Measurements from ENCODE around the gene PLPP7.
"Not testable (repeated sequence)": the region's sequence is repeated elsewhere in the genome, so short reads cannot be mapped to it uniquely, and the experiment has no call there.

PLPP7 gene

DNA sequence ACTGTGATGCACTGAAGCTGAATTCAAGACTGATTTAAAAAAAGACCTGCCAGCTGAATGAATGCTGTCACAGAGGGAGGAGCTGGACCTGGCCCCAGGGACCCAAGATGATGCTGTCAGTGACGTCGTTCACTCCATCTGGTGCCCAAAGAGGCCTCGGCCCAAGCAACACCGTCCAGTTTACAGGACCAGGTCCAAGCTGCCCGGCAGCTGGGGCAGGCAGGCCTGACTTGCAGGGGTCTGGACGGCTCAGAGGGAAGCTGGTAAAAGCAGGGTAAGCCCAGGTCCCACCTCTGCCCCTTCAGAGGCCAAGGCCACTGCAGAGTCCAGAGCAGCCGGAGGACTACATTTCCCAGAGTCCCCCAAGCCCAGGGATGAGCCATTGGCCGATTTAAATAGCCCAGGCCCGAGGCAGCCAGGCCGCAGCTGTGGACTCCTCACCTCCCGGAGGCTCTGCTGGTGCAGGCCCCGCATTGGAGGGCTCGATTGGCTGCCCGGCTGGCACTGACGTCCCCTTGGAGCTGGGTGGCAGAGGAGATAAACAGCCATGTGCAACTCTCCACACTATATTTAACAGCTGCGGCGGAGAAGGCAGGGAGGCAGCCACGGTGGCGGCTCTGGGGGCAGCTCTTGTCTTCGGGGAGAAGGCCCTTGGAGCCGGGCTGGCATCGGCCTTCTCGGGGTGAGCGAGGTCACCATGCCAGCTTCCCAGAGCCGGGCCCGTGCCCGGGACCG lies at the start of gene PLPP7:
PLPP7 (plus strand) TSS at position 423 of the 735 bp plus-strand sequence; CDS start at position 698, 275 bp downstream.
- DNase-seq: no peak

DNA sequence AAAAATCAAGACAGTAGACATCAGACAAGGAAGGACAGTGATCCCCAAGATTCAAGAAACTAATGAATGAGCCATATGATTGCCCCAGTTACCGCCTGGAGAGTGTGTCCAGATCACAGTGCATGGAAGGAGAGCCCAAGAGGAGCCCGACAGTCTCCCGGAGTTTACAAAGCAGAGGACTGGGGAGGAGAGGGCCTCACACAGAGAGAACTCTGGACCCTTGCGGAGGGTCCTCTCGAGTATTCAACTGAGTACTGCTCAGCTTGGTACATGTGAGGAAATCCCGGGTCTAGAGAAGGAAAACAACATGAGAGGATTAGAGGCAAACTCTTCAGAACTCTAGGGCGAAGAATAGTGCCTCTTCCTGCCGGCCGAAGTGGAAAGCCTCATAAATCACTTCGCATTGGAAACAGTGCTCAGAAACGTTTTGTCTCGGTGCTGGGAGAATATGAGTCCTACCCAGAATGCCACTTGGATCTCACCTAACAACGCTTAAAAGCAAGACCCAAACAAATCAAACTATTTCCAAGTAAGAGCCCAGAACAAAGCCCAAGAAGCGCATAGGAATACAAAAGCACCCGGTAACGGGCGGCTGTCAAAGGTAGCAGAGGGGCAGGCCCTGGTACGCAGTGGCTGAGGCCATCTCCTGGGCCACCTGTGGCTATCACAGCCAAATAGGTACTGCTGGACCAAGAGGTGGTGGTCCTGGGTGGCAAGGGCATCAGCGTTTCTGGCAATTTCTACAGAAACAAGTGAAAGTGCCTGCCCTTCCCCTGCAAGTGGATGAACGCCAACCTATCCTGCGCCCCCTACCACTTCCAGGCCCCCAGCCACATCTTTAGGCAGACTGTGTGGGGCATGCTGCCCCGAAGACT lies 49.2 kb upstream of the PLPP7 start:
- DNase-seq: no peak

DNA sequence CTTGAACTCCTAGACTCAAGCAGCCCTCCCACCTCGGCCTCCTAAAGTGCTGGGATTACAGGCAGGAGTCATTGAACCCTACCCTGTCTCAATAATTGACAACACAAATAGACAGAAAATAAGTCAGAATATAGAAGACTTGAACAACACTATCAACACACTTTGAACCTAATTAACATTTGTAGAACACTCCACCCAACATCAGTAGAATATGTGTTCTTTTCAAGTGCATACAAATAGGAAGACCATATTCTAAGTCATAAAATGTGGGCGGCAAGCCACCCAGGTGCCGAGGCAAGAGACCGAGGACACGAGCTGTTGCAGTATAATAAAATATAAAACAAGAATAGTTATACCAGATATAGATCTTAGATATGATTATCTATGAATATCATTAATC lies 45.2 kb upstream of the PLPP7 start:
- not testable (repeated sequence) for DNase-seq

DNA sequence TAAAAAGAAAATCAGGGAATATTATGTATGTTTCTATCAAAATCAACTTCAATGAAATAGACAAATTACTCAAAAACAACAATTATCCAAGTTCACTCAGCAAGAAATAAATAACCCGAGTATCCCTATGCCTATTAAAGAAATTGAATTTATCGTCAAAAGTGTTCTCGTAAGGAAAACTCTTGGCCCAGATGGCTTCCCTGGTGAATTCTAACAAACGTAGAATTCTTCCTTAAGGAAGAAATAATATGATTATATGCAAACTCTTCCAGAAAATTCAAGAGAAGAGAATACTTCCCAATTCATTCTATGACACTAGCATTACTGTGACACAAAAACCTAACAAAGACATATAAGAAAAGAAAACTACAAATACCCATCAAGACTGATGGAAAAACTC lies 42.9 kb upstream of the PLPP7 start:
- no peak for DNase-seq

DNA sequence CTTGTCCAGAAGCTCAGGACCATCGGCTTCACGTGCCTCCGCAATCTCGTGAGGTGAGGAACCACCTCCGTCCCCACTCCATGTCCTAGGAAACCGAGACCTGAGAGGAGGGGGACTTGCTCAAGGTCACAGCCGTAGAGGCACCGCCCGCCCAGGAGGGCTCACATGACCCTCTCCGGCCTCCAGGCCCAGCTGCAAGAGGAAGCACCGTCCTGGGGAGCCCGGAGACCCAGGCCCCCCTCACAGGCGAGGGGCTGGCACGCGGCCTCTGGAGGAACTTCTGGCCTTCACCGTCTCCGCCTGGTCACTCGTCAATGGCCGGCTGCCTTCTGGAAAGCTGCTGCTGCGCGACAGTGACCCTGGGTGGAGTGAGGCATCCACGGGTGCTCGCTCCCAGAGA lies 37.4 kb upstream of the PLPP7 start:
- DNase-seq: no peak

DNA sequence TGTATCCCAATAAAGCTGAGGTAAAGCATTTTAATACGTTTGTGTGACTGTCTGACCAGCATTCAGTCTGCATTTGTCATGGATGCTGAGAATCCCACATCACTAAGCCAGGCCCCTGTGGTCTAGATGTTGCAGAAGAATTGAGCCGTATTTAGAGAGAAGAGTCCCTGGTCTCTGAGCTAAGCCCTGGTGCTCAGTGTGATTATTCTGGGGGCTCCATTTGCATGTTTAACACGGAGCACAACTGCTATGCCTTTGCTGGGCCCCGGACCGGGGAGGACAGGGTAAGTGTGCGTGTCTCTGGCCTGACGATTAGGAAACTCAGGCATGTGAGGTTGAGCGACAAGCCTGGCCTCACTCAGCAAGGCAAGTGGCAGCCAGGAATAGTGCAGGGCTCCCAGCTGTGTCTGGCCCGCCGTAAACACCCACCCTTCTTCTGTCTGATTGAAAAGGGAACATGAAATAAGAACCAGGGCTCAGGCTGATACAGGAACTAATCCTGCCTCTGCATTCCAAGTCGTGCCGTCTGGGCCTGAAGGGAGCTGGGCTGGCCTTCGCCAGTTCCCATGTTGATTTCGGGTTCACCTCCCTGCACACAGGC lies 35.5 kb upstream of the PLPP7 start:
- DNase-seq: no peak

DNA sequence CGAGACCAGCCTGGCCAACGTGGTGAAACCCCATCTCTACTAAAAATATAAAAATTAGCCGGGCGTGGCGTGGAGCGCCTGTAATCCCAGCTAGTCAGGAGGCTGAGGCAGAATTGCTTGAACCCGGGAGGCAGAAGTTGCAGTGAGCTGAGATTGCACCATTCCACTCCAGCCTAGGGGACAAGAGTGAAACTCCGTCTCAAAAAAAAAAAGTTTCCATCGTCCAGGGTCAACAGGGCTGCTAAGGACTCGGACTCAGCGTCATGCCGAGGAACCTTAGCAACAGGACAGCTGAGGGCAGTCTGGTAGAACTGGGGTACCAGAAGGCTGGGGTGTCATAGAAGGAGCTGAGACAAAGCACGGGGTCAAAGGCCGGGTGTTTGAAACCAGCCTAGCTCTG lies 34.9 kb upstream of the PLPP7 start:
- no peak for DNase-seq

DNA sequence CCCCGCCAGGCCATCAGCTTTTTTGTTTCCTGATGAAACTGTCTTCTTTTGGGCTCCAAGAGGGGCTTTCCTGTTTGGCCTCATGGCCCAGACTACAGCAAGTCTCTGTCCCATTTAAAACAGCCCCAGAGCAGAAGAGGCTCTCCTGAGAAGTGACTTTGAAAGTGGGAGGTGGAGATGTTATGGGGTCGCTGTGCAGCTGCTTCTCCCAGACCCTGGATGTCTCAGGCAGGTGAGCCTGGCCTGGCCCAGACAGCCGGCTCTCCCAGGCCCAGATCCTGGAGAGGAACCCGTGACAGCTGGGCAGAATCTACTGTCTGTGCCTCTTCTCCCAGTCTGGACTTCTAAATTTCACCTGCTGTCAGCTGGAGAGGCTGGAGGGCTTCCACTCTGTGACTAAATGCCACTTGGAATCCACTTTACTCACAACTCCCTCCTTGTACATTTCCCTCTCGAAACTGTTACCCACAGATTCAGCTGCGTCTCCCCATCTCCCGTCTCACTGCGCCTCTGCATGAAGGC lies 33.8 kb upstream of the PLPP7 start:
- no peak for DNase-seq

DNA sequence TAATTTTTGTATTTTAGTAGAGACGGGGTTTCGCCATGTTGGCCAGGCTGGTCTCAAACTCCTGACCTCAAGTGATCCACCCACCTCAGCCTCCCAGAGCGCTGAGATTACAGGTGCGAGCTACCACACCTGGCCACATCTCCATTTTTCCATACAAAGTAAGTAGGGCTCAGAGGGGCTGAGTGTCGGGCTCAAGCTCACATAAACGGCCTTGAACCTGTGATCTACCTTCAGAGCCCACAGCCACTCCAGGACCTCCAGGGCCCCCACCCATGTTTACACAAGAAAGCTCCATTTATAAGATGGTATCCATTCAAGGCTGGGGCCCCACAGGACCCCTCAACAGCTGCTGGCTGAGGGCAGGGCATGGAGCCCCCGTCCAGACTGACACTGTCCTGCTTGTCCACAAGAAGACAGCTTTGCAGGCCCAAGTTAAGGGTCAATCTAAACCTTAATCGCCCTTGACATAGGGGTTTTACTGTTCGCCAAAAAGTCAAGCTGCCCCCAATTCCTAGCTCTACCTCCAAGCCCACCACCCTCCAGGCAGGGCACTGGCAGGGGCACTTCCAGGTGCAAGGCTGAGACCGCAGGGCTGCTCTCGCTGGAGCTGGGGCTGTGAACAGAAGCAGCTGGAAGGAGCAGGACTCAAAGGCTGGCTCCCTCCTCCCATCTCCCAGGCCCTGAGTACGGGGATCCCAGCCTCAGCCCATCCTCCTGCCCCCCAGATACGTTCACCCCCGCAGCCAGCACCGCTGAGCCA lies 32.1 kb upstream of the PLPP7 start:
- DNase-seq: no peak

DNA sequence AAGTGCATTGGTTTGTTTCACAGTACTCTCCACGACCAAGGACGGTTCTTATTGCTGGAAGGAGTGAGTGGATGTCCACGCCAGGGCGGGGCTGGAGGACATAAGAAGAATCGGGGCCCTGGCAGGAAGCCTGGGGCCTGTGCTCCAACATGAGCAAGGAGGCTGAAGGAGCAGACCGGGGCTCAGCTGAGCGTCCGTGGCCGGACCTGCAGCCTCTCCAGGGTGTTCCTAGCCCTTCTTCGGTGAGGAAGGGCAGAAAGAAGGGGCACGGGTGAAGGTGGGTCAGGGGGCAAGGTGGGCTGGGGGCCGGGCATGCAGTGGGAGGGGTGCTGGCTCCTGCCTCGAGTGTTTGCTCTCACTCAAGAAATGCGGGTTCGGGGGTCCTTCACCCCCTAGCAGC lies 31.3 kb upstream of the PLPP7 start:
- DNase-seq: no peak

DNA sequence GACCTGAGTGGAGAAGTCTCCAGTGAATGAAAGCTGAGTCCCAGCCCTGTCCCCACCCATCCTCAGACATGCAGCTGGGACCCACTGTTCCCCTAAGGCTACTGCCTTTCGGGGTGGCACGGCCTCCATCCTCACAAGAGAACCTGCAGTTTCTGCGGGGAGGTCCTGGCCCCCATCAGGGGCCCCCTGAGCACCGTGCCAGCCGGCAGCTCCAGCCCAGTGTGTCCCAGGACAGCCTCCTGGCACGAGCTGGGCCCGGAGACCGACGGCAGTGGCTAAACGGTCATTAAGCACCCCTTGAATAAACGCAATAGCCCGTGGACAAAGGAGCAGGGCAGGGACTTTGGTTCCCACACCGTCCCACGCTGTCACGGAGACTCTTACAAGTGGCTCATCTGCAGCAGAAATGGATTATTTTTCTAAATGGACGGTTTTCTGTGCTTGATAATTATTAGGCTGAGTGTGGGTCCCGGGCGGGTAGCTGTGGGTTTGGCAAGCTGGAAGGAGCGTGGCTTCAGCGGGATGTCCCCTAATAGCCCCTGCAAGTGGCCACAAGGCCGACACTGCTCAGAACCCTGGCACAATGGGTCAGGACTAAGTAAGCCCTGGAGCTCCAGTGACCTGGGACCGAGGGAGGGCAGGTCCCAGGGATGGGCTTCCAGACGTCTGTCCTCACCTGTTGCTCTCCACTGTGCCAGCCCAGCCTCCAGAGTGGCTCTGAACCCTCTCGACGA lies 30.7 kb upstream of the PLPP7 start:
- DNase-seq: no peak

DNA sequence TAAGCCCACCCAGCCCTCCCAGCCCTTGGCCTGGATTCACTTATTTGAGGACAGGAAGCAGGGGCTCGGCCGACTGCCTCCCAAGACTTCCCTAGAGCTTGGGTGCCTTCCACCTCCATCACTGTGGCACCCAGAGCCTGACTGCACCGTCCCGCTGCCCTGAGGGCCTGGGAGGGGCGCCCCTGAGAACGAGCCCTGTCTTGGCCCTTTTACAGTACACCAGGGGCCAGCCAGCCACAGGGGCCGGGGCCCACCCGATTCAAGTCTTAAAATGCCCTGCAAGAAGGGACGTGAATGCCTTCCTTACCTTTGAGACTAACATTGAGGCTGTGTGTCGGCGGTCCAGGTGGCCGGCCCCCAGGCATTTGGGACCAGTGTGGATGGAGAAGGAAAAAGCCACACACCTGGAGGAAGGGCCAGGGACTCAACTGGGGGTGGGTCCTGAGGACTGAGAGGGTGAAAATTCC lies 30.1 kb upstream of the PLPP7 start:
- DNase-seq: no peak

DNA sequence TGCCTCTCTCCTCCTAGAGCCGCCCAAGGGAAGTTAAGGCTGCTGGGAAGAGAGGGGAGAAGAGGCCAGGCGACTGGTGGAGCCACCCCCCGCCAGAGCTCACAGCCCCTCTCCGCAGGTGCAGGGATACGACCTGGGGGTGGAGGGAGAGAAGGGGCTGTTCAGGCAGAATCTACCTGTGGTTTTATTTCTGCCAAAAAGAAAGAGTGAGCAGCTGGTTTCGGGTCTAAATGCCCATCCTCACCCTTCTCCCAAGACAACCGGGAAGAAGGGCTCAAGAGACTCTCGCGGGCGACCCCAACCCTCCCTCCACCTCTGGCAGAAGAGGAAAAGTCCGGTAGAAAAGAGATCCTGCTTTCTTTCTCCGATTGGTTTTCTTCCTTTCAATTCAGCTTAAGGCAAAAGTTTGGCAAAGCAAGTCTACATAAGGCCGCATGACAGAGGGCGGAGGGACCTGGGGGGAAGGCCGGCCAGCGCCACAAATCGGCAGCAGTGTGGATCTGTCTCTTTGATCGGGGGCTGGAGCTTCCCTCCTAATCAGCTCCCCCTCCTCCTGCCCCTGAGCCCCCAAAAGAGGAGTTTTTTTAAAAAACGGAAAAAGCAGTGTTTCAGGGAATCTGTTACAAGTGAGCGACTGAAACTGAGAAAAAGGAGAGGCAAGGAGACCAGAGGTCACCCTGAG lies 29.5 kb upstream of the PLPP7 start:
- no peak for DNase-seq

DNA sequence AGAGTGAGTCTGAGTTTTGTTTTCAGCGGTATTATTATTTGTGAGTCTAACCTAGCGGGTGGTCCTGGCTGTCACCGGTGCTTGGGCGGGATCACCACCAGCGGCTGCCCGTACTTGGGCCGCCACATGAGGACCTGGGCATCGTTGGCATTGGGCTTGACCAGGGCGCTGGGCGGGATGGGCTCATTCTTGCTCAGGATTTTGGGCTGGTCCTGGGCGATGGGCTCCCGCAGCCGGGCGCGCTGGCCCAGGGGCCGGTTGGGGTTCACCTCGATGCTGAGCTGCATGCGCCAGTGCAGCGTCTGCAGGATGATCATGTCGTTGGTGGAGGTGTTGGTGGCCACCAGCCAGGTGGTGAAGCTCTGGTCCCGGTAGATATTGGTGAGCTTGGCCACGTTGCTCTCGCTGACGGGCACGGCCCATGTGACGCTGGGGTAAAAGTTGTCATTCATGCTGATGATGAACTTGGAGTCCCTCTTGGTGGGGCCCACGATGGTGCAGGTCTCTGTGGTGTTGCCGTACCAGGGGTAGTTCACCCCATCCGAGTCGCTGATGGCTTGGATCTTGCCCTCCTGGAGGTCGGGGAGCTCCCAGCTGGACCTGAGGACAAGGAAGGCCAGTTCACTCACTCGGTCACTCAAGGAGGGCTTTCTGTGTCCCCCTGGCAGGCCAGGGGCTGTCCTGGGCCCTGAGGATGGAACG lies 28.6 kb upstream of the PLPP7 start:
- no peak for DNase-seq

DNA sequence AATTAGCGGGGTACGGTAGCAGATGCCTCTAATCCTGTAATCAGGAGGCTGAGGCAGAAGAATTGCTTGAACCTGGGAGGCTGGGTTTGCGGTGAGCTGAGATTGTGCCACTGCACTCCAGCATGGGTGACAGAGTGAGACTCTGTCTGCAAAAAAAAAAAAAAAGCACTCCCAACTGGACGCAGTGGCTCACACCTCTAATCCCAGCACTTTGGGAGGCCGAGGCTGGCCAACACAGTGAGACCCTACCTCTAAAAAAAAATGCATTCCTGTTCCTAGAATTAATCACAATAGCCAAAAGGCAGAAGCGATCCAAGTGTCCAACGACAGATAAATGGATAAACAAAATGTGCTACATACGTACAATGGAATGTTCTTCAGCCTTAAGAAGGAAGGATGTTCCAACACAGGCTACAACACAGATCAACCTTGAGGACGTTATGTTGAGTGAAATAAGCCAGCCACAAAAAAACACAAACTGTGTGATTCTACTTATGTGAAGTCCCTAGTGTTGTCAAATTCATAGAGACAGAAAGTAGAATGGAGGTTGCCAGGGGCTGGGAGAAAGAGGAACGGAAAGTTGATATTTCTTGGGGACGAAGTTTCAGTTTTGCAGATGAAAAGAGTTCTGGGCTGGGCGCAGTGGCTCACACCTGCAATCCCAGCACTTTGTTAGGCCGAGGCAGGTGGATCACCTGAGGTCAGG lies 27.0 kb upstream of the PLPP7 start:
- no peak for DNase-seq

DNA sequence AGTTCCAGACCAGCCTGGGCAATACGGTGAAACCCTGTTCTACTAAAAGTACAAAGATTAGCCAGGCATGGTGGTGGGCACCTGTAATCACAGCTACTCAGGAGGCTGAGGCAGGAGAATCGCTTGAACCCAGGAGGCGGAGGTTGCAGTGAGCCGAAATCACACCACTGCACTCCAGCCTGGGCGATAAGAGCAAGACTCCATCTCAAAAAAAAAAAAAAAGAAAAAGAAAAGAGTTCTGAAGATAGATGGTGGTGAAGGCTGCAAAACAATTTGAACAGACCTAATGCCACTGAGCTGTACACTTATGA lies 26.5 kb upstream of the PLPP7 start:
- not testable (repeated sequence) for DNase-seq

DNA sequence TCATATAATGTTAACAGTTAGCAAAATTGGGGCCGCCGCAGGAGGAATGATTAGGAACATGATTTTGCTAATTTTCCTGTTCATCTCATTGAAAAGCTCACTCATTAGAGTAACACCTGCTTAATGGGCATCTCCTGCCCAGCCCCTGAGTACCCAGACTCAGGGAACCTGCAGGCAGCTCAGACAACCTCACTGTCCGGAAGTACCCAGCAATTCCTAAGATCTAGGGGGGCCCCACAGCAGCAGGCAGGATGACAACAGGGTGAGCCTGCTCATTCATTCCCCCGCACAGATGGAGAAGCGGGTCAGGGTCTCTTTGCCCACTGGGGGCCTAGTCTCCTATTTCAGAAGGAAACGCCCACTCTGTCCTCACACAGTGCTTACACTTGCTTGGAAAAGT lies 25.8 kb upstream of the PLPP7 start:
- no peak for DNase-seq

DNA sequence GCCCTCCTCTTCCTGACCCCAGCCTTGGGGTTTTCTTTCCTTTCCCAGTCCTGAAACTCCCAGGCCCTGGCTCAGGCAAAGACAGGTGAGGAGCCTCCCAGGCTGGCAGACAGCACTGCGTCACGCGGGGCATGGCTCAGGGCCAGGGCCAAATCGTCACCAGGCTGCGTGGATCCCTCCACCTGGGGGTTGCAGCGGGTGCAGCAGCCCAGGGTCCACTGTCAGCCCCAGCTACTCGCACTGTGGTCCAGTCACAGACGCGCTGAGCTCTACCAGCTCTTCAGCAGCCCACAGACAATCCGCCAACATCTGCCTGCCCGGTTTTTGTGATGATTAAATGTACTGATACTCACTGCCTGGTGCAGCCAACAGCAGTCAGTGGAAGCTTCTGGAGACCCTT lies 25.3 kb upstream of the PLPP7 start:
- no peak for DNase-seq

DNA sequence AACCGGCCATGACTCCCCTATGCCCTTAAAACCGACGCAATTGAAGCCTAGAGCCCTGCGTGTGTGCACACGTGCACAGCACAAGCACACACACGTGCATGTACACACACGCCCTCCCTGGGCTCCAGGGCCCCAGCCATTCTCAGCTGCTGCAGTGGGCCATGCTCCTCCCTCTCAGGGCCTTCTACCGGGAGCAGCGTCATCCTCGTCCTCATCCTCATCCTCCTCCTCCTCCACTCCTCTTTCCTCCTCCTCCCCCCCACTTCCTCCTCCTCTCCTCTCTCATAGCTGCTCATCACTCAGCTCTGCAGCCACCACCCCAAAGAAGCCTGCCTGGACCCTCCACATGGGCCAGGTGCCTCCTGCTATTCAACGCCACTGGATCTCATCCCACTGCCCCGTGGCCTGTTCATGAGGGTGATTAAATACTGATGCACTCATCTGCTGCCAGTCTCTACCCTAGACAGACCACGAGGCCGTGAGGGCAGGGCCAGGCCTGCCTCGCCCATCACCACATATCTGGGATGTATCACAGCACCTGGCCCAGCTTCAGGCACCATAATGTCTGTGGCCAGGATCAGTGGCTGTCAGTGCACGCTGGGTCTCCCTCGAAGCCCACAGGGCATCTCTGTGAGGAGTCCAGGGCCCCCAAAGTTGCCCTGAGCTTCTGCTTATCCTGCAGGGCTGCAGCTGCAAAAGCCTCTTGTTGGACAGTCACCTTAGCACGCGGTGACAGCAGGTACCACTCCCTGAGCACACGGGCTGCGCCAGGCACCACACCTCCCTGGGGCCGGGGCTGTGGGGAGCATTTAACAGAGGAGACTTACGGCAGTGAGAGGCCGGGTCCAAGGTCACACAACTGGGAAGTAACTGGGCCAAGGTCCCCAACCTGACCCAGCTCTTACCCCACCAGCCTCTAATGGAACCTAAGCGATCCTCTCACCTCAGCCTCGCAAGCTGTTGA lies 23.0 kb upstream of the PLPP7 start:
- DNase-seq: no peak
